Measurements from ENCODE around the gene FYN. TPM values are rescaled to one million over a fixed set of nuclear protein-coding genes. Genes with fewer than 3 reads are reported as not detected.

The FYN gene
- total RNA-seq, 1 donor from 2014 or later = 319 TPM

- no peak for FAIRE-seq
- DNase-seq (ENCODE audit: low spot score in 2 of 2) = no peak
Measured at GRCh38 chr6:111813237-111813636, 60.0 kb downstream of the FYN start.

- DNase-seq (ENCODE audit: low spot score in 2 of 2) (no peak), FAIRE-seq (no peak)
Measured at GRCh38 chr6:111812060-111813038, 60.9 kb downstream of the FYN start.

- DNase-seq (ENCODE audit: low spot score in 2 of 2) (no peak), FAIRE-seq (no peak)
Measured at GRCh38 chr6:111810294-111811131, 62.7 kb downstream of the FYN start.

DNA sequence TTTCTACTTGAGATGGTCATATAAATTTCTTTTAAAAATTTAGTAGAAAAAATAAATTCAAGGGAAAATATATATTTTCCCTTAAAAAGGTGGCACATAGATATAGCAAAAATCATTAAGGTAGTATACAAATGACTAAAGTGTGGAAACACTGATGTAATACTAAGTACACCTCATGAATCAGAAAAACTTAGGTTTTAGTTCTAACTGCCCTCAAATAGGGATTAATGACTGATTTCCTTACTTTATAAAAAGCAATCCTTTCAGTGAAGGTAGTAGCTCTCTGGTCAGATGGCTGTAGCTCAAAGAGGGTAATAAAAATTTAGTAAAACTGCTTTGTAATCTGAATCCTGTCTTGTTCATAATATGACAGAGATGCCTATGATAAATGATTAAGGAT is 63.5 kb downstream of the FYN start:
- no peak for FAIRE-seq
- DNase-seq (ENCODE audit: low spot score in 2 of 2) = no peak

GRCh38 chr6:111809264-111809663 is 64.0 kb downstream of the FYN start:
- FAIRE-seq (no peak), DNase-seq (ENCODE audit: low spot score in 2 of 2) (no peak)

DNA sequence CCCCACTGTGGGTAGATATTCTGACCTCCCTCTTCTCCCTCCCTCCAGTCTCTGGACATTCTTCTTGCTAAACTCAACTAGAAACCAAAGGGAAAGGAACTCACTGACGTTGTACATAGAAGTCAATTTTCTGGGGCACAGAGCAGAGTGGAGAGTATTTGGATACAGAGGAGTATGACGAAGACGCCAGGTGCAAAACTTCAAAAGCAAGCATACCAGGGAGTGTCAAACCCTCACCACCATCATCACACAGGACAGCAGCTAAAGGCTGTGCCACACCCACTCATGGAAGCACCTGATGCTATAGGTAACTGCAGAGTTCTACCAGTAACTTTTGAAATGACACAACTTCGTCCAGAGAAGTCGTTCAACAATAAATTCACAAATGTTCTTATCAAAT is 64.8 kb downstream of the FYN start:
- FAIRE-seq = no peak
- no peak for DNase-seq (ENCODE audit: low spot score in 2 of 2)

DNA sequence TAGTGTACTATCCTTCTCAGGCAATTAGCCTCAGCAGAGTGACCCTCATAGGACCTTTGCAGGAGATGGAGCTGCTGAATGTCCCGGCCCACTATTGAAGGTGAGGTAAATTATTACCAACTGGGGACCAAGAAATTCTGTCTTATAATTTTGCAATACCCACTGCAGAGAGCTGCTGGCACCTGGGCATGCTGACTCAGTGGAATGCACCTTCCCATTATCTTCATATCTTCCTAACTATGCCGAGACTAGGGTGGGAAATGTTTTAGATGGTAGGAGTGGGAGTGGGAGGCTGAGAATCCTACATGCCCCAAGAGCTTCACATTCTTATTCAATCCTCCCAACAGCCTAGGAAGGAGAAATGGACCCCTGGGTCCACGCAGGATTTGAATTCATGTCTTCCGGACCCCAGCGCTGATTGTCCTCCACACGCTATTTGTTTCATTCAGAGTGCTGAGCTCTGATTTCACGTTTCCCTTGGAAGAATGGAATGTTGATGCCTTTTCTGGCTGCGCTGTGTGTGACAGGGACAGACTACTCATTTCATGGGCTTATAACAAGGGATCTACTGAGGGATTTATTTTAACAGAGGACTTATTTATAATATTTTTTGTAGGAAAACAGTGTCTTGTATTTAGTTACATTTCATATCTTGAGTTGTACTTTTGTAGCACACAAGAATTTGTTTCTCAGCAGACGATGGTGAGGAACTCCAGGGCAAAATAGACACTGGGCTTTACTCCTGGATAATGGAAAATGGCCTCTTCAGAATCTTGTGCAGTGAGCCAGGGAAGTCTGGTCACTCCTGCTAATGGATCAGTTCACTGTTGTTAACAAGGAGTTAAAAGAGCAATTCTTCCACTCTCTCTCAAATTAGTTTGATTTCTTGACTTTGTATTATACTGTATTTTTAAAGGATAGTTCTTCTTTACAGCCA is 66.4 kb downstream of the FYN start:
- no peak for FAIRE-seq

DNA sequence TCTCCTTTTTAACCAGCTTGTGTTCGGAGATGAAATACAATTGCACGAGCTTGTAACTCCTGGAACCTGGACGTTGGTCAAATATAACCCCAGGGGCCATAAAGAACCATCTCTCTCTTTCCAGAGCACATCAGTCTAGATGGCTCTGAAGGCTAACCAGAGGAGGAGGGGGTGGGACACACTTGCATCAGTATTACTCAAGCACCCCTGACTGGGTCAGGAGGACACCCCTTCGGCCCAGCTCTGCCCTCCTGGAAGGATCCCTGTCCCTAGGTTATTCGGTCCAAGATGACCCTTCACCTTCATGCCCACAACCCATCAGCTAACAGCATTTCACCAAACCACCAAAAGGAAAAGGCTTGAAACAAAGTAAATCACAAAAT is 67.1 kb downstream of the FYN start:
- DNase-seq (ENCODE audit: low spot score in 2 of 2) (no peak), FAIRE-seq (no peak)

More for the DNA sequence above, 66.4 kb downstream of the FYN start:
- DNase-seq (ENCODE audit: low spot score in 2 of 2) = no peak

GRCh38 chr6:111805511-111806164 is 67.6 kb downstream of the FYN start:
- FAIRE-seq = no peak

DNA sequence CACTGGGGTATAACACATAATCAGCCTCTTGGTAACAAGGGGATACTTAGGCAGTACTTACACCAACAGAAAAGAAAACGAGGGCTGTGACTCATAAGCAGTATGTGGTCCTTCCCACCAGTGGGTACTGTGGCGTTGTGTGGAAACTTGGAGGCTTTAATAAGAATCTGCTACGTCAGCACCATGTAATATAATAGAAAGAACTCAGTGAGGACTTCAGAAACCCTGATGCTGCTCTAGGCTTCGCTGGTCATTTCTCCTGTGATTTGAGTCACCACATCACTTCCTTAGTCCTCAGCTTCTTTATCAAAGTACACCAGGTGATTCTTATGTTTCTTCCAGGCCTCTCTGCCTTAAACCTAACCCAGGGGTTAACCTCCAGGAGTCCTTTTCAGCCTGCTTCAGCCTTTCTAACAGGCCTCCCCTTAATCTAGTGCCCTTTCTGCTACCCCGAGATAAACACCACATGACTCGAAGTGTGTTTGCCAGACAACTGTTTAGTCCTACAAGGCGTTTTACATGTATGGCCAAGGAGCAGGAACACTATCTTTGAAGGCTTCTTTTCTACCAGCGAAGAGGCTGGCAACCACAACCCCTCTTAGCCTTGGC is 68.5 kb downstream of the FYN start:
- peak in 1 of 2 donors; percentile 23 for DNase-seq (ENCODE audit: low spot score in 2 of 2)
- FAIRE-seq = no peak

More at GRCh38 chr6:111805511-111806164, 67.6 kb downstream of the FYN start:
- DNase-seq (ENCODE audit: low spot score in 2 of 2) = no peak

GRCh38 chr6:111803804-111804203 is 69.4 kb downstream of the FYN start:
- no peak for FAIRE-seq
- no peak for DNase-seq (ENCODE audit: low spot score in 2 of 2)

- no peak for FAIRE-seq
- DNase-seq (ENCODE audit: low spot score in 2 of 2) = no peak
Measured at GRCh38 chr6:111803371-111803770, 69.9 kb downstream of the FYN start.

GRCh38 chr6:111802720-111803330 is 70.4 kb downstream of the FYN start:
- no peak for FAIRE-seq
- no peak for DNase-seq (ENCODE audit: low spot score in 2 of 2)

DNA sequence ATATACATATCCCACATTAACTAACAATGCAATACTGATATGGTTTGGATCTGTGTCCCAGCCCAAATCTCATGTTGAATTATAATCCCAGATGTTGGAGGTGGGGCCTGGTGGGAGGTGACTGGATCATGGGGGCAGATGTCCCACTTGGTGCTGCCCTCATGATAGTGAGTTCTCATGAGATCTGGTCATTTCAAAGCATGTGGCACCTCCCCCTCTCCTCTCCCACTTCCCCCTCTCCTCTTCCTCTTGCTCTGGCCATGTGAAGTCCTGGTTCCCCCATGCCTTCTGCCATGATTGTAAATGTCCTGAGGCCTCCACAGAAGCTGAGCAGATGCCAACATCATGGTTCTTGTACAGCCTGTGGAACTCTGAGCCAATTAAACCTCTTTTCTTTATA is 71.2 kb downstream of the FYN start:
- FAIRE-seq (no peak), DNase-seq (ENCODE audit: low spot score in 2 of 2) (no peak)

GRCh38 chr6:111800821-111801220 is 72.4 kb downstream of the FYN start:
- DNase-seq (ENCODE audit: low spot score in 2 of 2) (no peak), FAIRE-seq (no peak)

DNA sequence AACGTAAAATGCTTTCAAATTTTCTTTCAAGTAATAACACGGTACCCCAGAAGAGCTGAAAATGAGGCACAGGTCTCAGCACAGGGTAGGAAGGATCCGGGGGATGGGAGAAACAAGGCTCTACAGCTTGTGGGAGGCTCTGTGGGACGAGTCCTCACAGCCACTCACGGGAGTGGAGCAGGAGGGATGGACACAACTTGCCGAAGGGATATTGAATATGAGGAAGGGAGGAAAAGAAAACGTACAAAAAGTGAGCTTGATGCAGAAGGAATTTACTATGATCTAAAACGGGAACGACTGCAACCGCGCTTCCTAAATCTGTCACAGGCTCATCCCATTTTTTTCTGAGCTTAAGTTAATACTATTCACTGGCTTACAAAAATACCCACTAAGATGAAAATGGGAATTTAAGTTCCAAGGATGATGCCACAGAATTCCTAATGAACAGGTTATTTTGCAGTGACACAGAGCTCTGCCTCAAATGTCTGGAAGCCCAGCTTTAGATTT is 72.9 kb downstream of the FYN start:
- FAIRE-seq = no peak
- no peak for DNase-seq (ENCODE audit: low spot score in 2 of 2)

- no peak for FAIRE-seq
- DNase-seq (ENCODE audit: low spot score in 2 of 2) = no peak
Measured at GRCh38 chr6:111799576-111800258, 73.5 kb downstream of the FYN start.

DNA sequence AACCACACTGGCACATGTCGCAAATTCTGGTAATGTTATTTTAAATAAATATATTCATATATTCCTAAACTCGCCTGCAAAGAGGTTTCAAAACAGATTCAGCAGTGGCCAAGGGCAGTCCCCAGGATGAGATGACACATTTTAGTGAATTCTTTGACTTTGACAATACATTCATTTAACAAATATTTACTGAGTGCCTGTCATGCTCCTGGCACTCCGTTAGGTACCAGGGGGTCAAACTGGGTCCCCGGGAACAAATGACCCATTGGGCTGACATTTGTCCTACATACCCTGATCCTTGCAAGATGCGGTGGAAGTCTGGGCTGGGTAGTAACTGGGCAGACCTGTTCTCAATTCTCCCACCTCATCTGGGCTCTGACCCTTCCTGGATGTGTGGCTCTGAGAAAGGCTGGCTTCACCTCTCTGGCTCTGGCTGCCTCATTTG is 74.9 kb downstream of the FYN start:
- no peak for FAIRE-seq

More for the DNA sequence above, 74.9 kb downstream of the FYN start:
- no peak for DNase-seq (ENCODE audit: low spot score in 2 of 2)
